ENCODE results near the gene CHERP.

DNA sequence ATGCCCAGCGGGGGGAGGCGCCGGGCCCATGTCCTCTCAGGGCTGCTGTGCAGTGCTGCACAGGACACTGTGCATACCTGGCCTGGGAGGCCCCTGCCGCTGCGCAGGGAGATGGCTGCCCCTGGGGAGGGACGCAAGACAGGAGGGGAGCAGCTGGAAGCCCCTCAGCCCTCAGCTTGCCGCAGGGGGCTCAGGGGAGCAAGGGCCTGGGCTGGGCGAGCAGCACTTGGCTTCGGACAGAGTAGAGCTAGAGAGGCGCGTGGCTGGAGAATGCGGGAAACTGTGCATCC is 10.9 kb downstream of the CHERP start:
- TF ChIP-seq, protein P1, sequence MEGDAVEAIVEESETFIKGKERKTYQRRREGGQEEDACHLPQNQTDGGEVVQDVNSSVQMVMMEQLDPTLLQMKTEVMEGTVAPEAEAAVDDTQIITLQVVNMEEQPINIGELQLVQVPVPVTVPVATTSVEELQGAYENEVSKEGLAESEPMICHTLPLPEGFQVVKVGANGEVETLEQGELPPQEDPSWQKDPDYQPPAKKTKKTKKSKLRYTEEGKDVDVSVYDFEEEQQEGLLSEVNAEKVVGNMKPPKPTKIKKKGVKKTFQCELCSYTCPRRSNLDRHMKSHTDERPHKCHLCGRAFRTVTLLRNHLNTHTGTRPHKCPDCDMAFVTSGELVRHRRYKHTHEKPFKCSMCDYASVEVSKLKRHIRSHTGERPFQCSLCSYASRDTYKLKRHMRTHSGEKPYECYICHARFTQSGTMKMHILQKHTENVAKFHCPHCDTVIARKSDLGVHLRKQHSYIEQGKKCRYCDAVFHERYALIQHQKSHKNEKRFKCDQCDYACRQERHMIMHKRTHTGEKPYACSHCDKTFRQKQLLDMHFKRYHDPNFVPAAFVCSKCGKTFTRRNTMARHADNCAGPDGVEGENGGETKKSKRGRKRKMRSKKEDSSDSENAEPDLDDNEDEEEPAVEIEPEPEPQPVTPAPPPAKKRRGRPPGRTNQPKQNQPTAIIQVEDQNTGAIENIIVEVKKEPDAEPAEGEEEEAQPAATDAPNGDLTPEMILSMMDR (conservative IDR thresholded peaks at IDR 0.05; ENCODE audit: low read depth, low read length), result no peak
- TF ChIP-seq POLR2A (IDR thresholded peaks at IDR 0.05; ENCODE audit: low read depth, low read length) (no peak), MAFK (IDR thresholded peaks at IDR 0.05; ENCODE audit: low read depth, low read length) (no peak)
